HG02588 (cell line): ENCODE results near the gene CNR2.
"Not testable (repeated sequence)": the region's sequence is repeated elsewhere in the genome, so short reads cannot be mapped to it uniquely, and the experiment has no call there.

ENCODE experiments used
- ATAC-seq: cut with Tn5 transposase; IDR thresholded peaks from one replicate; pipeline ENCODE4 v1.9.1; 2021; ENCODE audit warnings: mild to moderate bottlenecking, moderate library complexity; ENCODE audit not compliant: unreplicated experiment

Gene CNR2

DNA sequence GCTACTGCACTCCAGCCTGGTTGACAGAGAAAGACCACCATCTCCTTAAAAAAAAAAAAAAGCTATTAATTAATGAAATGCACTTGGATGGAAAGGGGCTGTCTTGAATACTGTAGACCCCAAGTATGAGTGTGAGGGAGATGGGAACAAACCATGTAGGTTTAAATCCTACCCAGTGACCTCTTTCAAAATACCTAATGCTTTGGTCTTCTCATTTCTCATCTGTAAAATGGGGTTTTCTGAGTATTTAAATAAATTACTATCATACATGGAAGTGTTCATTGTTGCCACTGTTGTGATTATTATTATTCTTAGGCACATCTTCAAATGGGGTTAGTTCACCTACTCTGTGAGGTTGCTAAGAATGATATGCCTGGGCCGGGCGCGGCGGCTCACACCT is 27.9 kb downstream of the CNR2 start:
- ATAC-seq, result no peak

DNA sequence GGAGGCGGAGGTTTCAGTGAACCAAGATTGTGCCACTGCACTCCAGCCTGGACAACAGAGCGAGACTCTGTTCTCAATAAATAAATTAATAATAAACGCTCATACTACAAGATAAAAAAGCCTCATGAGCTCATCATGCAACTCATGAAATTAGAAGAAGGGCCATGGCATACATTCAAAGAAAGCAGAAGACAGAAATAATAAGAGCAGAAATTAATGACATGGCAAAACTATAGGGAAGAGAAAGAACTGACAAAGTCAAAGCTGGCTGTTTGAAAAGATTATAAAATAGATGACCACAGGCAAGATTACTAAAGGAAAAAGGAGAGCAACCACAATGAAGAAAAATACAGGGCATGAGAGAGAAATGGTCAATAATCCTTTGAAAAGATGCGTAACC is 30.4 kb downstream of the CNR2 start:
- no peak for ATAC-seq

DNA sequence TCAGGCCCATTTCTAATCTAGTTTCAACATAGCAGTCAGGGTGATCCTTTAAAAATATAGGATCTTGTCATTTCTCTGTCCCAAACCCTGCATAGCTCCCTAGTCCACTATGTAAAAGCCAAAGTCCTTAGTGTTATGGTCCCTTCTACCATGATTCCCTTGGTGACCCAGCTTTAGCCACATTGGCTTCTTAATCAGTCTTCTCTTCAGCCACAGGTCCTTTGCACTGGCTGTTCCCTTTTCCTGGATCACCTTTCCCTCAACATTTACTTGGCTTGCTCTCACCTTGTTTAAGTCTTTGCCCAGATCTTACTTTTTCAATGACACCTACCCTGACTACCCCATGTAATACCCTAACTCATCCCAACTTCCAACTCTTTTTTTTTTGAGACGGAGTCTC is 33.4 kb downstream of the CNR2 start:
- no peak for ATAC-seq

DNA sequence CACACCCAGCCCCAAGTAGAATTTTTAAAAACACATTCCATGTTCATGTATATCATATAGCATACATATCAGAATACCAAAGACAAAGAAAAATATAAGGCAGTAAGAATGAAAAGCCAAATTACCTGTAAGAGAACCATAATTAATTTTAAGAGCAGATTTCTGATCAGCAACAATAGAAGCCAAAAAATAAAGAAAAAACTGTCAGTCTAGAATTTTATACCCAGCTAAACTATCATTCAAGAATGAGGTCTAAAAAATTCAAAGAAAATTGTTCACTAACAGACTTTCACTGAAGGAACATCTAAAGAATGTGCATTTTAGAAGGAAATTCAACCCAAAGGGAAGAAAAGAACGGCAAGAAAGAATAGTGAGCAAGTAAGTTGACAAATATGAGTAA is 34.5 kb downstream of the CNR2 start:
- ATAC-seq, result no peak

DNA sequence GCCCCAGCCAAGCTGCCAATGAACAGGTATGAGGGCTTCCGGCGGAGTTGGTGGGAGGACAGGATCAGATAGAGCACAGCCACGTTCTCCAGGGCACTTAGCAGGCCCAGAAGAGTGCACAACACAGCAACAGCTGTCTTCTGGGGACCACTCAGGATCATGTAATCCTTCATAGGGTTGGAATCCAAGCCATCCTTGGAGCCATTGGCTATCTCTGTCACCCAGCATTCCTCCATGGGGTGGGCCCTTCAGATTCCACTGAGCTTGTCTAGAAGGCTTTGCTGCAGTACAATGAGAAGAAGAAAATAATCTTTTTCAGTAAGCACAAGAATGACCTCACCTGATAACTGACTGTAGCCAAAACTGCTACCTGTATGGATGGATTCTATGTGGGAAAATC is 37.8 kb downstream of the CNR2 start:
- ATAC-seq, result no peak

DNA sequence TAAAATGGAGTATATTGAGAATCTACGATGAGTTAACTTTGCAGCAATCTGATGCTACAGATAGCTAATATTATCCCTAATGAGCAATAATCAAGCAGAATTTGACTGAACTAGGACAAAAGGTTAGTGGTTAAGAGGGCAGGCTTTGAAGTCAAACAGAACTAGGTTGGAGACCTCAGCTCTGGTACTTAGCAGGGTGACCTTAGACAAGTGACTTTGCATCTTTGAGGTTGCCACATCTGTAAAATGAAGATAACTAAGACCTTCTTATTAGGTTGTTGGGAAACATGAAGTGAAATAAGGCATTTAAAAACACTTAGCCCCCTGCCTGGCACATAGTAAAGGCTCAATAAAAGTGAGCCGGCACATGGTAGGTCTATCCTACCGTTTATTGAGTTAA is 40.7 kb downstream of the CNR2 start:
- ATAC-seq, result no peak

DNA sequence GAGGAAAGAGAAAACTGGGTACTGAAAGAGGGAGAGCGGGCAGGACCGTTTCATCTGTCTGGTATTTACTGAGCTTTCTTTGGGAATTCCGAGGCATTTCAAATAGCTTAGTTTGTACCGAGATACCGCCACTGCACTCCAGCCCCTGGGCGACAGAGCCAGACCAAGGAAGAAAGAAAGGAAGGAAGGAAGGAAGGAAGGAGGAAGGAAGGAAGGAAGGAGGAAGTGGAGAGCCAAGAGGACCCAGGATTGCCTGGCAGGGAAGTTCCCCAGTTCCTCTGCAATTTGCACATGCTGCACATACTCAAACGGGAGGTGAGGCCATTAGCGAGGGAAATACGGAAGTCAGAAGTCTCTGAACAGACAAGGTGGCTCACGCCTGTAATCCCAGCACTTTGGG is 44.1 kb downstream of the CNR2 start:
- ATAC-seq, result no peak

DNA sequence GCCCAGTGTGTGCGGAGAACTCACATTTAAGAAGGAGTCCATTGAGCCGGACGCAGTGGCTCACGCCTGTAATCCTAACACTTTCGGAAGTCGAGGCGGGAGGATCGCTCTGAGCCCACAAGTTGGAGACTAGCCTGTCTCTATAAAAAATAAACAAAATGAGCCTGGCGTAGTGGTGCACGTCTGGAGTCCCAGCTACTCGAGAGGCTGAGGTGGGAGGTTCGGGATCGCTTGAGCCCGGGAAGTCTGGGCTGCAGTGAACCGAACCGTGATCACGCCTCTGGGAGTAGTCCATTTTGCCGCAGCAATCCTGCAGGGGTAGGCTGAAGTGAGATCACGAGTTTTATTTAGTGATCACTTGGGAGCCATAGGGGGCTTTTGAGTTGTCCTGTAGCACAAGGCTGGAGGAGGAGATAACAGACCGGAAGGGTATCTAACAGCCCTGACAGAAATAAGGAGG is 44.6 kb downstream of the CNR2 start:
- no peak for ATAC-seq

DNA sequence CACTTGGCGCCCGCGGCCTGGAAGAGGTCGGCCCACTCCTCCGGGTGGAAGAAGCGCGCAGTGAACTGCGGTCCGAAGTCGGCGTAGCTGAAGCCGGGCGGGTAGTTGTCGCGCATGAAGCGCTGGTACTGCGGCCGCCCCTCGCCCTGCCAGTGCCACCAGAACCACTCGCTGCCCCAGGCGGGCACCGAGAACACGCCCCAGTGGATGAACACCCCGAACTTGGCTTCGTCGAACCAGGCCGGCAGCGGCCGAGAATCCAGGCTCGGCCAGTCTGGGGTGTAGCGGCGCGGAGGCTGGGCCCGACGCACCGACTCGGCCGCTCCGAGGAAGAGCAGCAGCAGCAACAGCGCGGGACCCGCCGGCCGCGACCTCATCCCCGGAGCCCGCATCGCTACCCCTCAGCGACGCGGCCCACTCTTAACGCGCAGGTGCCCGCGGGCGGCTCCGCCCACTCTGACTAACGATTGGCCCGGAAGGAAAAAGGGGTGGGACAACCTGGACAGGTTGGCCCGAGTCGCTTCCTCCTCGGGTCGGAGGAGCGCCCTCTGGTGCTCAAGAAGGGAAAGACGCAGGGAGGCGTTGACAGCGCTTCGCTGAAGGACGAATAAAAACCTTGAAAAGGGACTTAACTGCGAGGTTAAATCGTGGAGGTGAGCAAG is 45.1 kb downstream of the CNR2 start, which contains the start of gene FUCA1:
Gene FUCA1, minus strand, starts transcription at position 396 of the 662 bp plus-strand sequence. Its CDS starts 4 bp downstream, at position 392.
- peak; percentile 91 for ATAC-seq

DNA sequence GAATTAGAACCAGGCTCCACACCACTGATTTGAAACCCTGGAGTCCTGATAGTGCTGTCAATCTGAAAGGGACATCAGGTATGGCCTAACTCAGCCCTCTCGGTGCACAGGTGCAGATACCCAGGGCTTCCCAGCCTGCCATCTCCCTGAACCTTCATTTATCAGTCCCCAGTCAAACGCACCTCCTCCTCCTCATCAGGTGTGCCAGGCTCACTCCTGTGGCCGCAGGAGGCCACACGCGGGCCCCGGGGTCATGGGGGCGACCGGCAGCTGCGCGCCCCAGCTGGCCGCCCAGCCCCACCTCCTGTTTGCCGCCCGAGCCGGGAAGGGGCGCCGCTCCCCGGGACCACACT is 45.6 kb downstream of the CNR2 start:
- peak; percentile 13 for ATAC-seq

DNA sequence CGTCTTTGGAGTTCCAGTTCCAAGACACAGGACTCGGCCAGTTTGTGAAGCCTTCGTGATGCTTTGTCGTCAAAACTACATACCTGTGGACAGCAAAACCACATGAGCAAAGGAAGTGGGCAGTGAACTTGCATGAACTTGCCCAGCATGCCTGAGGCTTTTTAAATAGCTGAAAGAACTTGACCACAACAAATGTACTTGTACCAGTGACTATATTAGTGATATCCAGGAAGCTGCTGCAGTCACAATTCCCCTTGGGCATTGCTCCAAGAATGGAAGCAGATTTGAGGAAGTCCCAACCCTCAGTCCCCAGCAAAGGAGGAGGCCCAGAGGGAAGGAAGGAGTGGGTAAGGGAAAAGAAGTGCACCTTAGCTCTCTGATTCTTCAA is 47.6 kb downstream of the CNR2 start:
- ATAC-seq, result no peak

DNA sequence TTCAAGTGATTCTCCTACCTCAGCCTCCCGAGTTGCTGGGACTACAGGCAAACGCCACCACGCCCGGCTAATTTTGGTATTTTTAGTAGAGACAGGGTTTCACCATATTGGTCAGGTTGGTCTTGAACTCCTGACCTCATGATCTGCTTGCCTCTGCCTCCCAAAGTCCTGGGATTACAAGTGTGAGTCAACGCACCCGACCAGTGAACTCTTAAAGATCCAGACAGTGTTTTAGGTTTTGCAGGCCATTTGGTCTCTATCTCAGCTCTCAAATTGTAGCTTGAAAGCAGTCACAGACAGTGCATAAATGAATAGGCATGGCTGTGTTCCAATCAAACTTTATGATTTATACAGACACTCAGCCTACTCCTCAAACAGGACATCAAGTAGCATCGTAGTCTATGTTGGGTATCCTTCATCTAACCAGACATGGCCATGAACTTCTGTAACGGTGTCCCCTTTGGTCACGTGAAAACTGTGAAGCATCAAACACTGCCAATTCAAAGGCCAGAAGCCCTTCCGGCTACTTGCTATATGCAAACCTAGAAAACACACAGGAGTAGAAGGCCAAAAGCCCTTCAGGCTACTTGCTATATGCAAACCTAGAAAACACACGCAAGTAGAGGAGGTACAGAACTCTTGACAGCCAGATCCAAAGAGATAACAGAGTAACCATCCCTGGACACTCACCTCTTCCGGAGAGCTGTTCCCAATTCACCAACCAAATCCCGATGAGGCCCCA is 48.2 kb downstream of the CNR2 start:
- ATAC-seq, result no peak

DNA sequence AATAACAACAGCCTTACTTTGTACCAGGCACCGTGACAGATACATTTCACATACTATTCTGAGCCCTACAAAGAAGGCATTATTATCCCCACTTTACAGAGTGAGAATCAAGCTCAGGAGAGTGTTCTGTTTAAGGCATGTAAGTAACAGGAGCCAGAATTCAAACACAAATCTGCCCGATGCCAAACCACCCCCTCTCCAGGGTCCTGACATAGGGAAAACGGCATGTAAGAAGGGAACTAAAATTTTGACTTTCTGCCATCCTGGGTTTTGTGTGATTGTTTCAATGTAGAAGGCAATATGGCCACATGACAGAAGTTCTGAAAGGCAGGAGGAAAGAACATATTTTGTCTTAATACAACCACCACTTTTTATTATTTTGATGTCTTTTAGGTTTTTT is 50.5 kb downstream of the CNR2 start:
- no peak for ATAC-seq

DNA sequence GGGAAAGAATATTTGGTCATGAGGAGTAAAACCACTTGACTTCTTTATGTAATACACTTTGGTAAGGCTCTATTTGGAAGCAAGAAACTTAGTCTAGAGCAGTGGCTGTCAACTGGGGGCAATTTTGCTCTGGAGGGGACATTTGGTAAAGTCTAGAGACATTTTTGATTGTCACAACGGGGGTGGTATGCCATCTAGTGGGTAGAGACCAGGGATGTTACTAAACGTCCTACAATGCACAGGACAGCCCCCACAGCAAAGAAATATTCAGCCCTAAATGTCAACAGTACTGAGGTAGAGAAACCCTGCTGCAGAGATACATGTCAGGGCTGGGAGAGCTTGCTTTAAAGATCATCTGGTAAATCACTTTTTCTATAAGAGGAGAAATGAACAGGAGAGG is 58.6 kb downstream of the CNR2 start:
- ATAC-seq, result no peak

DNA sequence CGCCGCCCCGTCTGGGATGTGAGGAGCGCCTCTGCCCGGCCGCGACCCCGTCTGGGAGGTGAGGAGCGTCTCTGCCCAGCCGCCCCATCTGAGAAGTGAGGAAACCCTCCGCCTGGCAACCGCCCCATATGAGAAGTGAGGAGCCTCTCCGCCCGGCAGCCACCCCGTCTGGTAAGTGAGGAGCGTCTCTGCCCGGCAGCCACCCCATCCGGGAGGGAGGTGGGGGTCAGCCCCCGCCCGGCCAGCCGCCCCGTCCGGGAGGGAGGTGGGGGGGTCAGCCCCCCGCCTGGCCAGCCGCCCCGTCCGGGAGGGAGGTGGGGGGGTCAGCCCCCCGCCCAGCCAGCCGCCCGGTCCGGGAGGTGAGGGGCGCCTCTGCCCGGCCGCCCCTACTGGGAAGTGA is 60.0 kb downstream of the CNR2 start:
- not testable (repeated sequence) for ATAC-seq

DNA sequence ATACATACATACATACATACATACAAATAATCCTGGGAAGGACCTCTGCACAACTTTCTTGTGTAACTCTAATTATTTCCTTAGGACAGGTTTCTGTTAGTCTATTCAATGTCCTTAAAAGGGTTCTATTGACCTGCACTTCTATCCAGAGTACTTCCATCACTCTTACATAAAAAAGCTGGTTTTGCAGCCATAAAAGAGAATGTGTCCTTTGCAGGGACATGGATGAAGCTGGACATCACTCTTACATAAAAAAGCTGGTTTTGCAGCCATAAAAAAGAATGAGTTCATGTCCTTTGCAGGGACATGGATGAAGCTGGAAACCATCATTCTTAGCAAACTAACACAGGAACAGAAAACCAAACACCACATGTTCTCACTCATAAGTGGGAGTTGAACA is 61.8 kb downstream of the CNR2 start:
- ATAC-seq, result not testable (repeated sequence)

DNA sequence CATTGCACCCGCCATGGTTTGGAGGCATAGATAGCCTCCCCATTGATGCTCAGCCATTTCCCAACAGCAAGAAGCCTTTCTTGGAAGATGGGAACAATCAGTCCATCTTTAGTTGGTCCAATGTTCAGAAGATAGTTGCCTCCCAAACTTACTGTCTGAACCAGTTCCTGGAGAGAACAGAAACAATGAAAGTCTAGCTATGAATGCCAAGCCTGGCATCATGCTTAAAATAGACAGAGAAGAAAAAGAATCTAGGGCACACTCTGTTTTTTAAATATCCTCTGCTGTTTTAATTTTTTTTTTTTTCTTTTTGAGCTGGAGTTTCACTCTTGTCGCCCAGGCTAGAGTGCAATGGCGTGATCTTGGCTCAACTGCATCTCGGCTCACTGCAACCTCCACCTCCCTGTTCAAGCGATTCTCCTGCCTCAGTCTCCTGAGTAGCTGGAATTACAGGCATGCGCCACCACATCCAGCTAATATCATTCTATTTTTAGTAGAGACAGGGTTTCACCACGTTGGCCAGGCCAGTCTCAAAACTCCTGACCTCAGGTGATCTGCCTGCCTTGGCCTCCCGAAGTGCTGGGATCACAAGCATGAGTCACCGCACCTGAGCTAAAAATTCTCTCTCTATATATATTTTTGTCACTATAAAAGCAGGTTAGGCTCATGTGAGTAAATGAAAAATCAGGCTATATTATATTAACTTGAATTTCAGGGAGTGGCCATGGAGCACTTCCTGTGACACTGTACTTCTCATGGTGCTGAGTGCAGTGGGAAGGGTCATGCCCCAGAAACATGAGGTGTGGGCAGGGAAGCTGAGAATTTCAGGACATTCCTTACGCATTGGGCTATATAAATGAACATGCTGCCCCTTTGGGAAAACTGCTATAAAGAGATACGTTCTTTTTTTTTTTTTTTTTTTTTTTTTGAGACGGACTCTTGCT is 64.2 kb downstream of the CNR2 start:
- no peak for ATAC-seq

DNA sequence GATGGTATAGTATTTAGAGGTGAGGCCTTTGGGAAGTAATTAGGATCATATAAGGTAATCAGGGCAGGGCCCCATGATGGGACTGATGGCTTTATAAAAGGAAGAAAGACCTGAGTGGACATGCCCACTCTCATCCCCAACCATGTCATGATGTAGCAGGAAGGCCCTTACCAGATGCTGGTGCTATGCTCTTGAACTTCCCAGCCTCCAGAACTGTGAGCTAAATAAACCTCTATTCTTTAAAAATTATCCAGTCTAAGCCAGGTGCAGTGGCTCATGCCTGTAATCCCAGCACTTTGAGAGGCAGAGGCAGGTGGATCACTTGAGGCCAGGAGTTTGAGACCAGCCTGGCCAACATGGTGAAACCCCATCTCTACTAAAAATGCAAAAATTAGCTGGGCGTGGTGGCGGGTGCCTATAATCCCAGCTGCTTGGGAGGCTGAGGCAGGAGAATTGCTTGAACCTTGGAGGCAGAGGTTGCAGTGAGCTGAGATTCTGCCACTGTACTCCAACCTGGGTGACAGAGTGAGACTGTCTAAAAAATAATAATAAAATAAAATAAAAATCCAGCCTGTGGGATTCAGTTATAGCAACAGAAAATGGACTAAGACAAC is 65.6 kb downstream of the CNR2 start:
- ATAC-seq, result not testable (repeated sequence)

DNA sequence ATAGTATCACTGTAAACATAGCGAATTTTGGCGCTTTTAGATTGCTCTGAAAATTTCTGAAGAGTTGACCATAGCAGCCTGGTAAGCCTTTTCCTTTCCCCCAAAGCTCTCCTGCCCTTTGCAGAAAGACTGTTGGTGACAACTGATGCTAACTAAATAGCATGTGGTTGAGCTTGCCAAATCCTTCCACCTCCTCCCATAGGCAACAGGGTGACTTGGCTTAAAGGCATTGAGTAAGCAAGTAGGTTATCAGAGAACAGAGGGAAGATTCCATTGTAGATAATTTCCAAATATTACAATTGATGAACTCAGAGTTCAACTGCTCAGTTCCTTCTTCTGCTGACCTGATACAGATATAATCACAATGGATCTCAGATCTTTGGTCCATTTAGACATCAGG is 68.0 kb downstream of the CNR2 start:
- no peak for ATAC-seq

DNA sequence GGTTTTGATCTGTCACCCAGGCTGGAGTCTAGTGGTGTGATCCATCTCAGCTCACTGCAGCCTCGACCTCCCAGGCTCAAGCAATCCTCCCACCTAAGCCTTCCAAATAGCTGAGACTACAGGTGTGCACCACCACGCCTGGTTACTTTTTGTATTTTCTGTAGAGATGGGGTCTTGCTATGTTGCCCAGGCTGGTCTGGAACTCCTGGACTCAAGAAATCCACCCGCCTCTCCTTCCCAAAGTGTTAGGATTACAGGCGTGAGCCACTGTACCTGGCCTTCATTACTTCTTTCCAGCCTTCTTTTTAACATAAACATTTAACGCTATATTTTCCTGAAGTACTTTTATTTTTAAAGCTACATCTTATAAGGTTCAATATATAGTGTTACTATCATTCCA is 69.5 kb downstream of the CNR2 start:
- no peak for ATAC-seq

DNA sequence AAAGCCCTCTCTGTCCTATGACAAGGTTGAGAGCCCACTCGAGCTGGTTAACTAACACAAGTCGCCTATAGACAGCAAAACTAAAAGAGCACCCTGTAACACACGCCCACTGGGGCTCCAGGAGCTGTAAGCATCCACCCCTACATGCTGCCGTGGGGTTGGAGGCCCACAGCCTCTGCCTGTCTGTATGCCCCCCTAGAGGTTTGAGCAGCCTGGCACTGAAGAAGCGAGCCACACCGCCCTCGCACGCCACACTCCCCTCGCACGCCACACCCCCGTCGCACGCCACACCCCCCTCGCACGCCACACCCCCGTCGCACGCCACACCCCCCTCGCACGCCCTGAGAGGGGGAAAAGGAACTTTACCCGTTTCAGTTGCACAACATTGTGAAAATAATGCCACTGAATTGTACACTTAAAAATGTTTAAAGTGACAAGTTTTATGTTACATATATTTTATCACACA is 74.7 kb downstream of the CNR2 start:
- ATAC-seq, result peak; percentile 63
